Pons (tissue), 1 donor: ENCODE results near the gene CWC25.
A peak's percentile ranks its signal among the peaks of the same experiment; 100 is the strongest.

Experiments
- DNase-seq: peaks from one replicate; pipeline ENCODE4 v3.0.0-alpha.2; 2016; ENCODE audit warnings: low spot score

Gene CWC25

DNA sequence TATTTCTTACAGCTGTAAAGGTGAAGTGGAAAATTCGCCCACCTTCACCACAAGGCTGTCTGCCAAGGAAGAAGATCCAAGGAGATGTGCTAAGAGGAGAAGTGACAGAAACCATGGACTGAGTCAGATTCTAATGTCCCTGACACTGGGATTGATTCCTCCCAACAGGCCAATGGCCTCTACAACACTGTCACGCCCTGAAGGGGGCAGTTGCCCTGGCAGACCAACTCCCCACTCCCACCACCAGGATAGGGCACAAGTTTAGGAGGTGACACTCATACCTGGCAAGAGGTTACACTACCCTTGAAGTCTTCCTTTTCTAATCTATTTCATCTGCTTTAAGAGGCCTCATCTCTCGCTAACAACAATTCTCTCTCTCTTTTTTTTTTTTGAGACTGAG, 41.9 kb downstream of the CWC25 start:
- no peak for DNase-seq

GRCh38 chr17:38779965-38780752, 45.0 kb downstream of the CWC25 start:
- no peak for DNase-seq

DNA sequence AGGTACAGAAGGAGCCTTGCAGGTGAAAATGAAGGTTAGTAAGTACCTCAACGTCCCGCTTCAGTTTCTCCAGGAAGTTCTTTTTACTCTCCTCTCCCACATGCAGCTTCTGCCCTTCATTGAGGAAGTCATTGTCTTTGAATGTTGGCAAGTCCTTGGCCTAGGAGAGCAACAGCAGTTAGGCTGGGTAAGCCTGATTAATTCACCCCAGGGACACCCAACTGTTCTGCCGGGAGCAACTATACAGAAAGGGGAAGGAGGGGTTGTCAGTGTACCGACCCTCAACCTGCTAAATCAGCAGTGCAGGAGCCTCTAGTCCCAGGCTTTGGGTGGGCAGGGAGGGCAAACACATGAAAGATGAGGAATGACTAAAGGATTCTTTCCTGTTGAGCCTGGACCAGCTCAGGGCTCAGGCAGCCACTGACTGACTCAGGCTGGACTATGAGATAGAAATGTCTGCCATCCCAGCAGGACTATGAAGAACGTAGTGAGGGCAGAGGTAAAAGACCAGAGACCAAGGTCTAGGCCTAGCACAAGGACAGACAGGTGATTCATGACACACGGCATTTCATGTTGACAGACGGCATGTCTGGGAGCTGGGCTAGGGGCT, 47.4 kb downstream of the CWC25 start:
- no peak for DNase-seq

DNA sequence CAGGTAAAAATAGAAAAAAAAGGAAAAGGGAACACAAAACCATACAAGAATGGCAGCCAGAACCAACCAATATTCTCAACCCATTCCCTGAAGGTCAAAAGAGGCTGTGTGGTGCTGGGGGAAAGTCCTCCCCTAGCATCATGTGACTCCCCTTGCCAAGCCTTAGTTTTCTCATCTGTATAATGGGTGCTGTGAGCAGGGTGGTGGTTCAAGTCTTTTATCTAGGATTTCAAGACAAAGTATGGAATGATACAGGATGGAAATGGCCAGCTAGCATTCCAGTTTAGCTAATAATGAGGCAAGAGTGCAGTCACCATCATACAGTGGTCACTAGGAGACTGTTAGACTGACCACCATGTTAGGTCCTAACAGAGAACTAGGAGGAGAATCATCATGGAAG, 51.9 kb downstream of the CWC25 start:
- DNase-seq, result no peak

GRCh38 chr17:38768417-38768816, 56.7 kb downstream of the CWC25 start:
- no peak for DNase-seq

DNA sequence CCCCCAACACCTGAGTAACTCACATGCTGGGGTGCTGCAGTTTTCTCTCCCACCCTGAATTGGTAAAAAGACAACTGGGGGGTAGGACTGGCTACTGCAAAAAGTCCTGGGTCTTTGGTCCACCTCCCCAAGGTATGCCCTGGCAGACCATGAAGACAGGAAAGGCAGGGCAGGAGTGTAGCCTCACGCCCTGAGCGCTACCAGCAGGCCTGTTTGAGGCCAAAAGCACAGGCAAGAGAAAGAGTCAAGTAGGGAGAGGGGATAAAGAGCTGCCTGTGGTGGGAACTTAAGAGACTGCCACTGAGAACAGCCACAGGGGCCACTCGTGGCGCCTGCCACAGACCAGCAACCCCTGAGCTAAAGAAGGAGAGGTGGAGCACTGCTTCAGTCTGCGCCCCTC, 58.8 kb downstream of the CWC25 start:
- DNase-seq, result no peak

GRCh38 chr17:38762231-38762630, 62.9 kb downstream of the CWC25 start:
- no peak for DNase-seq

GRCh38 chr17:38761612-38762011, 63.5 kb downstream of the CWC25 start:
- no peak for DNase-seq

DNA sequence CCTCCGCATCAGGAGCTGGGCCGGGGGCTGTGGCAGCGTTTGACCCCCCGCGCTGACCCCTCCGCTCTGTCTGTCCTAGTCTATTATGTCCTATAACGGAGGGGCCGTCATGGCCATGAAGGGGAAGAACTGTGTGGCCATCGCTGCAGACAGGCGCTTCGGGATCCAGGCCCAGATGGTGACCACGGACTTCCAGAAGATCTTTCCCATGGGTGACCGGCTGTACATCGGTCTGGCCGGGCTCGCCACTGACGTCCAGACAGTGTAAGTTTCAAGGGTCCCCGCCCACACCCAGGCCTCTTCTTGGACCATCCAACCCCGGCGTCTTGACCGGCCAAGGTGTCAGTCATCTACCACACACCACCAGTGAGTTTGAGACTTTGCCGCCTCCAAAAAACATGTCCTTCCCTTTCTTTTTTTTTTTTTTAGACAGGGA, 72.0 kb downstream of the CWC25 start:
- DNase-seq, result no peak

GRCh38 chr17:38752308-38753070, 72.6 kb downstream of the CWC25 start, which contains the start of gene PSMB3:
Gene PSMB3, plus strand, starts transcription at chr17:38752741. Its CDS starts 86 bp downstream, at chr17:38752827.
- DNase-seq, result peak; percentile 100

DNA sequence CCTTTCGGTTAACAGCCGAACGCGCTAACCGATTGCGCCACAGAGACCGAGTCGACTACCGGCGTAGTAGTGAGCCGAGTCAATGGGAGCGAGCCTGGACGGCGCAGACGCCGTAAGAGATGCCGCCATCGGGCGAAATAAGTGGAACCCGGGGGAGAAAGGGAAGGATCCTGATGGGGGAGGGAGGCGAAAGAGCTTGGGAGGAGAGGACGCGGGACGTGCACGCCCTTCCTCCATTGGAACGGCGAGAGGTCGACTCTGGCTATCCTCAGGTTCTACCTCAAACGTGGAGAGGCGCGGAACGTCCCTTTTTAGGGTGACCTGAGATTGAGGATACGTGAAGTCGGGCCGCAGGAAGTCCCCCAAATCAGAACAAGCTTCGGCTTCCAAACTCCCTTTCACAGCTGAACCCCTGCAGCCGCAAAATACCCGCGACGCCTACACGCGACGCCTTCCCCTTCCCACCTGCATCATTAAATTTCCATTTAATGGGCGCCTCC, 73.3 kb downstream of the CWC25 start:
- DNase-seq, result peak; percentile 83

DNA sequence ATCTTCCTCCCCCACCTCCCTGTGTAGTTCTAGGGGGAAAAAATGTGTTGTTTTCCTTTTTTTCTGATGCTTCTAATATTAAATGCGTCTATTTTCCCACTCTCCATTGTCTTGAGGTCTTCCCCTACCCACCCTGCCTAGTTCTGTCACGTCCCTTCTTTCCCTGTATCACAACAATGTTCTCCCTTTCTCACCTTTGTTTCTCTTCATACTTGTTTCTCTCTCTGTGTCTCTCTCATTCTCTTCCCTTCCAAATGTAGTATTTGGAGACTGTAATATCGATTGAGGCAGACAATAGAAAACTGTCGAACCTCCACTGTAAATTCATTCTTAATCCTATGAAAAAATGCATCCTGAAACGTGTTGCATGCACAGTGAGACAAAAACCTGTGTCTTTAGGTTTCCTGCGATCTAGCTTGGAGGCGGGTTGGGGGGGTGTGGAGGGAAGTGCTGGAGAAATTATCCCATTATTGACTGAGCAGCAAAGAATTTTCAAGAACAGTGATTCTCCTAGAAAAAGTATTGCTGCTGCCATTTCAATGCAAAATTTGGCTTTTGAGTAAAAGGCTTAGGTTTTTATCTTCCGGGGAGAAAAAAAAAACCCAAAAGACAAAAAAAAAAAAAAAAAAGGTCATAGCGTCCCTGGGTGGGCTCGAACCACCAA, 73.8 kb downstream of the CWC25 start:
- no peak for DNase-seq
